ENCODE data around the gene KIAA1755. TPM values are rescaled to one million over a fixed set of nuclear protein-coding genes. Genes with fewer than 3 reads are reported as not detected.

KIAA1755 gene
- total and polyA plus RNA-seq, 9 of the 15 experiments (the other 6 are each of a cell fraction or from before 2014, with no cell fraction given): not detected

- TF ChIP-seq ZNF165 (CRISPR knock-in tag; IDR thresholded peaks at IDR 0.05; ENCODE audit: borderline replicate concordance) (no peak), RCOR1 (IDR thresholded peaks at IDR 0.05; ENCODE audit: borderline replicate concordance in 1 of 2, low read depth in 2 of 2, low read length in 2 of 2) (peak in 1 of 2 experiments; percentile 54; a peak in 1 of 4 replicates), LARP7 (IDR thresholded peaks at IDR 0.05) (no peak), CAMTA2 (CRISPR knock-in tag; conservative IDR thresholded peaks at IDR 0.05) (no peak), GTF2F1 (IDR thresholded peaks at IDR 0.05; ENCODE audit: low read depth, low read length) (no peak), ATF4 (CRISPR knock-in tag; IDR thresholded peaks at IDR 0.05) (no peak), NONO (IDR thresholded peaks at IDR 0.05; ENCODE audit: low read depth in 2 of 2, low read length in 1 of 2) (no peak), SP2 (IDR thresholded peaks at IDR 0.05; ENCODE audit: extremely low read depth, low read depth, low read length, poor library complexity, severe bottlenecking) (no peak), SMARCC2 (IDR thresholded peaks at IDR 0.05; ENCODE audit: low read depth) (no peak), HNRNPK (IDR thresholded peaks at IDR 0.05; ENCODE audit: low read depth, low read length, poor library complexity, severe bottlenecking) (no peak), DLX4 (CRISPR knock-in tag; IDR thresholded peaks at IDR 0.05) (no peak), TRIM28 (IDR thresholded peaks at IDR 0.05) (no peak), E2F3 (CRISPR knock-in tag; IDR thresholded peaks at IDR 0.05) (no peak), MCM2 (IDR thresholded peaks at IDR 0.05; ENCODE audit: low read depth) (no peak), PATZ1 (CRISPR knock-in tag; IDR thresholded peaks at IDR 0.05; ENCODE audit: borderline replicate concordance) (no peak), PTBP1 (IDR thresholded peaks at IDR 0.05; ENCODE audit: low read depth, low read length) (peak; percentile 83; the same call in 1 of the 2 replicates), POLR2A (conservative IDR thresholded peaks at IDR 0.05) (no peak), ZNF699 (CRISPR knock-in tag; IDR thresholded peaks at IDR 0.05; ENCODE audit: insufficient replicate concordance) (no peak), MEIS2 (IDR thresholded peaks at IDR 0.05; ENCODE audit: partially characterized antibody) (peak; percentile 11), FOXK2 (conservative IDR thresholded peaks at IDR 0.05 in 1 of 2, IDR thresholded peaks at IDR 0.05 in 1 of 2; ENCODE audit: low read depth in 2 of 2) (0 out of 4 replicates have a peak, but pooled peaks of 1 of the 2 experiments have one; percentile 25), HNRNPUL1 (IDR thresholded peaks at IDR 0.05; ENCODE audit: low read length) (no peak), SAP30 (IDR thresholded peaks at IDR 0.05; ENCODE audit: borderline replicate concordance, insufficient read depth, low read depth, low read length, poor library complexity, severe bottlenecking) (no peak), ELK3 (CRISPR knock-in tag; IDR thresholded peaks at IDR 0.05) (no peak), SMC3 (conservative IDR thresholded peaks at IDR 0.05; ENCODE audit: insufficient read depth, low read depth, low read length) (peak; percentile 41; the same call in 1 of the 2 replicates)
Measured at GRCh38 chr20:38290829-38291814, 30.6 kb upstream of the KIAA1755 start (continued).

All from K562 (cell line).